ENCODE measurements around the gene GAD1. TPM values are rescaled to one million over a fixed set of nuclear protein-coding genes. Genes with fewer than 3 reads are reported as not detected.
A peak's percentile ranks its signal among the peaks of the same experiment; 100 is the strongest.

GAD1 gene
- total and polyA plus RNA-seq, 7 donors = 0.13 to 0.41 TPM; not detected in 5

DNA sequence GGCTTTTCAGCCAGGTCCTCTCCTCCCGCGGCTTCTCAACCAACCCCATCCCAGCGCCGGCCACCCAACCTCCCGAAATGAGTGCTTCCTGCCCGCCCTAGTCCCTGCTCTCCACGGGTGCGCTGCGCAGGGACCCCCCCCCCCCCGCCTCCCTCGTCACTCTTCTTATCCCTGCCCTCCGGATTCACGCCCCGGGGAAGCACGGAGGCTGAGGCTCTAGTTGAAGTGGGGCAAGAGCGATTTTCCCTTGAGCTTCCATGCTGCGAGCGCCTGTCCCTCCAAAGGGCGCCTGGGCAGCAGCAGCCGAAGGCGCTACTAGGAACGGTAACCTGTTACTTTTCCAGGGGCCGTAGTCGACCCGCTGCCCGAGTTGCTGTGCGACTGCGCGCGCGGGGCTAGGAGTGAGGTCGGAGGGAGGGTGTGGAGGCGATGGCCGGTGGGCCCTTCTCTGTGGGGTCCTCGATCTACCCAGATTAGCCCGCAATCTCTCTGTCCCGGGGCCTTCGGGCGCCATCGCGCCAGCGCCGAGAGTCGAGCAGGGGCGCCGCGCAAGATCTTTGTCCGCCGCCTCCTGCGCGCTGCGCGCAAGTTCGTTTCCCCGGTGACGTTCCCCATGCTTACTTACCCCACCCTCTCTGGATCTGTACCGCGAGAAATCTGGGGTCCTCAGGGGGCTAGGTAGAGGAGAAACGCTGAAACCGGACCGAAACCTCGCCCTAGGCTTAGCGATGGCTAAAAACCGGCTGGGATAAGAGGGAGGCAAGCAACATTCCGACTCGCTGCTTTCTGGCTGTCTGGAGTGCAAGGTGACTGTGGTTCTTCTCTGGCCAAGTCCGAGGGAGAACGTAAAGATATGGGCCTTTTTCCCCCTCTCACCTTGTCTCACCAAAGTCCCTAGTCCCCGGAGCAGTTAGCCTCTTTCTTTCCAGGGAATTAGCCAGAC, 677 bp downstream of the GAD1 start:
- Histone ChIP-seq H3K4me3 (peak overlapping the region; percentile 13 to 41 (median 35)), H3K27ac (no peak overlapping the region), H3K9me3 (no peaks in the 10 kb centered on the region), H3K27me3 (peaks cover 92 to 96% (median 93%) of the 10 kb centered on the region in 3 donors), H3K4me1 (peaks cover 0 to 76% (median 71%) of the 10 kb centered on the region in 4 donors), H3K36me3 (no peaks in the 10 kb centered on the region)
- intact Hi-C loops (cut with DNase I) = loop anchor here (5.0 kb wide), 2 partner anchors 495 to 580 kb away; no protein-coding TSS in a partner anchor
- TF ChIP-seq, protein P1, sequence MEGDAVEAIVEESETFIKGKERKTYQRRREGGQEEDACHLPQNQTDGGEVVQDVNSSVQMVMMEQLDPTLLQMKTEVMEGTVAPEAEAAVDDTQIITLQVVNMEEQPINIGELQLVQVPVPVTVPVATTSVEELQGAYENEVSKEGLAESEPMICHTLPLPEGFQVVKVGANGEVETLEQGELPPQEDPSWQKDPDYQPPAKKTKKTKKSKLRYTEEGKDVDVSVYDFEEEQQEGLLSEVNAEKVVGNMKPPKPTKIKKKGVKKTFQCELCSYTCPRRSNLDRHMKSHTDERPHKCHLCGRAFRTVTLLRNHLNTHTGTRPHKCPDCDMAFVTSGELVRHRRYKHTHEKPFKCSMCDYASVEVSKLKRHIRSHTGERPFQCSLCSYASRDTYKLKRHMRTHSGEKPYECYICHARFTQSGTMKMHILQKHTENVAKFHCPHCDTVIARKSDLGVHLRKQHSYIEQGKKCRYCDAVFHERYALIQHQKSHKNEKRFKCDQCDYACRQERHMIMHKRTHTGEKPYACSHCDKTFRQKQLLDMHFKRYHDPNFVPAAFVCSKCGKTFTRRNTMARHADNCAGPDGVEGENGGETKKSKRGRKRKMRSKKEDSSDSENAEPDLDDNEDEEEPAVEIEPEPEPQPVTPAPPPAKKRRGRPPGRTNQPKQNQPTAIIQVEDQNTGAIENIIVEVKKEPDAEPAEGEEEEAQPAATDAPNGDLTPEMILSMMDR (IDR thresholded peaks at IDR 0.05) = no peak
- TF ChIP-seq POLR2AphosphoS5 (IDR thresholded peaks at IDR 0.05) (no peak), POLR2A (IDR thresholded peaks at IDR 0.05) (no peak), EP300 (IDR thresholded peaks at IDR 0.05) (no peak)
- no peak for DNase-seq
- WGBS, 2 donors = 1% methylated on average over 69 of the region's 69 CpGs

DNA sequence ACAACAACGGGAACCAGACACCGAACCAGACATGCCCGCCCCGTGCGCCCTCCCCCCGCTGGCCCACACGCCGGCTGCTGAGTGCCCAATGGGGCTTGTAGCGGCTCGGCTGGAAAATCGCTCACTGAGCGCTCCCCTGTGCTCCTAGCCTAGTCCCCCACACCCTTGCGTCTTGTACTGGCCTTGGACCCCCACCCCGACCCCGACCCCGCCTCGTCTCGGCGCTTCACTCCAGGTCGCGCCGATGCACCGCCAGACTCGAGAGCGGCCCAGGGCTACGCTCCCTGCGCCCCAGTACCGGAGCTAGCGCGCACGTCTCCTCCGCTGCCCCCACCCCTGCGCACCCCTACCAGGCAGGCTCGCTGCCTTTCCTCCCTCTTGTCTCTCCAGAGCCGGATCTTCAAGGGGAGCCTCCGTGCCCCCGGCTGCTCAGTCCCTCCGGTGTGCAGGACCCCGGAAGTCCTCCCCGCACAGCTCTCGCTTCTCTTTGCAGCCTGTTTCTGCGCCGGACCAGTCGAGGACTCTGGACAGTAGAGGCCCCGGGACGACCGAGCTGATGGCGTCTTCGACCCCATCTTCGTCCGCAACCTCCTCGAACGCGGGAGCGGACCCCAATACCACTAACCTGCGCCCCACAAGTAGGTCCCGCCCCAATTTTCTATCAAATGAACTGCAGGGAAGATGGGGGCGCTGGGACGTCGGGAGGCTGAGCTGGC, 1.5 kb downstream of the GAD1 start:
- Histone ChIP-seq H3K27me3 (peaks cover 96 to 100% (median 98%) of the 10 kb centered on the region in 3 donors), H3K36me3 (no peaks in the 10 kb centered on the region), H3K27ac (no peak overlapping the region), H3K4me3 (peak overlapping the region in 3 of 4 donors; percentile 33 to 41 (median 37)), H3K4me1 (peaks cover 0 to 80% (median 79%) of the 10 kb centered on the region in 4 donors), H3K9me3 (no peaks in the 10 kb centered on the region)
- WGBS, 2 donors = 3 to 5% methylated on average over 60 of the region's 60 CpGs
- intact Hi-C loops (cut with DNase I) = loop anchor here (5.0 kb wide), 2 partner anchors 496 to 581 kb away; no protein-coding TSS in a partner anchor
- TF ChIP-seq POLR2AphosphoS5 (IDR thresholded peaks at IDR 0.05) (no peak), POLR2A (IDR thresholded peaks at IDR 0.05) (no peak), EP300 (IDR thresholded peaks at IDR 0.05) (no peak)
- TF ChIP-seq, protein P1 (IDR thresholded peaks at IDR 0.05) = no peak
- no peak for DNase-seq

DNA sequence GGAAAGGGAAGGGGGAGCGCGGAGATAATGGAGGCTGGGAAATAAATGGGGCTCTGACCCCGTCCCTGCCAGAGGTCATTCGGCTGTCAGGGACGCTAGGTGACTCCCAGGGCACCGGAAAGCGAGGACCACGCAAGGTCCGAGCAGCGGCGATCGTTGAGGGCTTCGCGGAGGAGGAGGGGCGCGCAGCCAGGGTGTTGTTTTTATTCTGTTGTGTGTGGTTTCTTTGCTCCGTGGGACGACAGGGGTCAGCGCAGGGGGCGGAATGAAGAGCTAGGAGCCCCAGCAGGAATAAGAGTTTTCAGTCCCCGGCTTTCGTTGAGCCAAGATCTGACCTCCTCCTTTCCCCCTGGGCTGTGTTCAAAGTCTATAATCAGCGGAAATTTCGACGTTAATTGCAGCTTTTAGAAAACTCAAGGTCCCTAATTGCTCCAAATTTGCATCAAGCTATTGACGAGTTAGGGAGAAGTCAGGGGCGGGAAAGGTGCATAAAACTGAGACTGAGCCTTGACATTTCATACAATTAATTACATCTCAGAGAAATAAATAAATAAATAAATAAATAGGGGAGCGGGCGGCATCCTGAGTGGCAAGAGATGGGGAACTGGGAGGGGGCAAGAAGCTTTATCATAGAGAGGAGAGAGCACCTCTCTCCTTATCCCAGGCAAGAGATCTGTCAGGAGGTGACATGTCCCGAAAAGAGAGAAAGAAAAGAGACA, 2.2 kb downstream of the GAD1 start:
- no peaks in the 10 kb centered on the region for H3K36me3 ChIP-seq
- no peak overlapping the region for H3K27ac ChIP-seq
- intact Hi-C loops (cut with DNase I) = loop anchor here (5.0 kb wide), 2 partner anchors 497 to 582 kb away; no protein-coding TSS in a partner anchor
- no peak for DNase-seq
- TF ChIP-seq, protein P1 (IDR thresholded peaks at IDR 0.05) = no peak
- TF ChIP-seq POLR2AphosphoS5 (IDR thresholded peaks at IDR 0.05) = peak in 1 of 4 donors; percentile 10
- no peak for TF ChIP-seq POLR2A (IDR thresholded peaks at IDR 0.05)
- H3K4me1 ChIP-seq = peaks cover 0 to 87% (median 85%) of the 10 kb centered on the region in 4 donors
- no peak overlapping the region for H3K4me3 ChIP-seq
- no peaks in the 10 kb centered on the region for H3K9me3 ChIP-seq
- peaks cover 90 to 100% (median 98%) of the 10 kb centered on the region in 3 donors for H3K27me3 ChIP-seq
- WGBS, 2 donors = 8 to 17% methylated on average over 30 of the region's 30 CpGs

Data from sigmoid colon (tissue), 7 donors.